Left renal pelvis (tissue), 4 donors: ENCODE data around the gene SFSWAP. TPM values are rescaled to one million over a fixed set of nuclear protein-coding genes. Genes with fewer than 3 reads are reported as not detected.
"Not testable (repeated sequence)": the region's sequence is repeated elsewhere in the genome, so short reads cannot be mapped to it uniquely, and the experiment has no call there.

Experiments
- DNase-seq, 4 donors: peaks; one replicate each; pipeline ENCODE4 v3.0.0-alpha.2; 2013; ENCODE audit warnings: low read depth in 4 of 4, low spot score in 3 of 4
- polyA plus RNA-seq, 4 donors: library from polyadenylated mRNA; unstranded; fragments of 120-200 nt; gene quantifications; one replicate each; pipeline ENCODE4 v1.2.1, GENCODE V29; 2013; ENCODE audit not compliant: insufficient read length in 4 of 4

The SFSWAP gene
- polyA plus RNA-seq, 4 donors: 40.3 to 58.4 (median 47.4) TPM

GRCh38 chr12:131801254-131801866, 90.5 kb downstream of the SFSWAP start:
- no peak for DNase-seq

DNA sequence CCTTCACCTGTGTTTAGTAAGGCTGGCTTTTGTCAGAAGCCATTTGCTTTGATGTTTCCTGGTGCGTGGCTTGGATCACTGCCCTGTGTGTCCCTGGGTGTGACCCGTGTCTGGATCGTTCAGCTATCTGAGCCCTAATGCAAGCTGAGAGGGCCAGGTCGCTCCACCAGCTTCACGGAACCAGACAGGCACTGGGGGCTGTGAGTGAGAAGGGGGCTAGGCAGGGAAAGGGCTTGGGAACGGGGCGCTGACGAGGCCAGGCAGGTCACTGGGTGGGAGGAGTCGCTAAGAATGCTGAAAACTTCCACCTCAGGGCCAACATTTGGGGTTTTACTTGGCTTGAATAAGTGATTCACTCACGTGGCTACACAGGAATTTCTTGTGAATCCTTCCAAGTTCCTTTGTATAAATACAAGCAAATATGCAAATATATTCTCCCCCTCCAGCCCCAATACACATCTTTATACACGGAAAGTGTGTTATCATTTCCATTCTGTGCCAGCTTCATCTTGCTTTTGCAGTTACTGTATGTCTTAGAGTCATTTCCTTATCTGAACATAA, 93.2 kb downstream of the SFSWAP start:
- no peak for DNase-seq

GRCh38 chr12:131805421-131805820, 94.5 kb downstream of the SFSWAP start:
- DNase-seq: no peak

- DNase-seq: no peak
Measured at GRCh38 chr12:131806674-131807073, 95.8 kb downstream of the SFSWAP start.

DNA sequence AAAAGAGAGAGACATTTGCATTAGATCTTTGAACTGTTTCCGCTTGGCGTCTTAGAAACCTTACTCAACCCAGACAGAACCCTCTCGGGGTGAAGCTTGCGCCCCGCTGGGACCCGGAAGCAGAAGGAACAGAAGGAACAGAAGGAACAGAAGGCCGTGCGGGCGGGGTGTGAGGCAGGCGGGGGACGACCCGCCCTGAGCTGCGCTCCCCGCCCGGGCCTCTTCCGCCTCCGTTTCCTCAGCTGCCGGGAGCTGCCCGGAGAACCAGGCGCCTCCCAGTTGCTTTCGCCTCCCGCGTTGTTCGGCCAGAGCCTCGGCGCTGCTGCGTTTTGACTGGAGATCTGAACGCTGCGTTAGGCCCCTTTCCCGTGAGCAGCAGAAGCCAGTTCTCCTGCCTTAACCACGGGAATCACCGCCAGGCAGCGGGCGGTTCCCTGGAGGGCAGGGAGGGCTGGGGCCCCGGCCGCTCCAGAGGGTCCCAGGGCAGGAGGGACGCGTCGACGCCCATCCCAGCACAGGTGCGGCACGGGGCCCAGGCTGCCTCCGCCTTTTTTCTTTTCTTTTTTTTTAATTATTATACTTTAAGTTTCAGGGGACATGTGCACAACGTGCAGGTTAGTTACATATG, 98.0 kb downstream of the SFSWAP start:
- no peak for DNase-seq

- DNase-seq: not testable (repeated sequence)
Measured at GRCh38 chr12:131809476-131810254, 98.8 kb downstream of the SFSWAP start.

- no peak for DNase-seq
Measured at GRCh38 chr12:131810726-131811125, 99.8 kb downstream of the SFSWAP start.

DNA sequence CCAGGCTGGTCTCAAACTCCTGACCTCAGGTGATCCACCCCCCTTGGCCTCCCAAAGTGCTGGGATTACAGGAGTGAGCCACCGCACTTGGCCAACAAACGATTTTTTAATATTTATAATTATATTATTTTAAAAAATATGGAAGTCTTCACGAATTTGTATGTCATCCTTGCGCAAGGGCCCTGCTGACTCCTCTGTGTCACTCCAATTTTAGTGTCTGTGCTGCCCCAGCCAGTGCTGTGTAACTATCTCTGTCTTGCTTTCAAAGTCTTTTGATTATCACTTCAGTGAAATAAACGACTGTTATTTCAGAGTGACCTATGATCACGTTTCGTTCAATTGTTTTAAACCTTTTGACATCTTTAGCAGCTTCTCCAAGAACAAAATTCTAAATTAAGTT, 104.2 kb downstream of the SFSWAP start:
- no peak for DNase-seq

- DNase-seq: no peak
Measured at GRCh38 chr12:131816495-131816894, 105.6 kb downstream of the SFSWAP start.

DNA sequence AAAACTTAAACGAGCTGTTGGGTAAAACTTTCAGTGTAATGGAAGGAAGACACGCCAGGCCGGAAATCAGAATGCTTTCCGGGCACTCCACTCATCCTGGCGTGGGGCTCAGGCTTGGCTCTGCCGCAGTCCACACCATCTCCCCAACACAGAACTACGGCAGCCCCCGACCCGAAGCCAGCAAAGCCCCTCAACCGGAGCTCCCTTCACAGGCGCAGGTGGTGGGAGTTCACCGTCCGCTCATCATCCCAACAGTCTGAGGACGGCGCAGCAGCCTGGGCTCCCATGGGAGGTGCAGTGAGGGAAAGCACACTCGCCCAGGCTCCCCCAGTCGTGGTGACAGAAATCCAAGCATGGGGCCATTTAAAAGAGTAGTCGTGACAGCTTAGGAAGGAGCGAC, 106.4 kb downstream of the SFSWAP start:
- no peak for DNase-seq

GRCh38 chr12:131818821-131819585, 108.1 kb downstream of the SFSWAP start:
- no peak for DNase-seq

DNA sequence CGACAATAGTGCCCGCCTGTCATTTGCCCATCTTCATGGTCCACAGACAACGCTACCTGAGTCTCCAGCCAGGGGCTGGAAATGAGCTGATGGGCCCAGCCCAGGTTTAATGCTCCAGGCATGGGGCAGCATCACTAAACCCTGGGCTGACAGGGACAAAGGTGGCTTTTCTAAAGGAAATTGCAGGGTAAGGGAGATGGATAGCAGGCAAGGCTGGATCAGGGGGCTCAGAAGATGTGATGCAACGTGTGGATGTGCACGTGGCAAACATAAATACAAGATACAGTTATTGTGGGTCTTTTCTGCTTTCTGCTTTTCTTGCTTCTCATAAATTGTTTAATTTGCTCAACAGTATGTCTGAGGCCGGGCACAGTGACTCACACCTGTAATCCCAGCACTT, 113.6 kb downstream of the SFSWAP start:
- DNase-seq: no peak

- DNase-seq: no peak
Measured at GRCh38 chr12:131825146-131825892, 114.4 kb downstream of the SFSWAP start.

- DNase-seq: no peak
Measured at GRCh38 chr12:131826097-131826928, 115.4 kb downstream of the SFSWAP start.

DNA sequence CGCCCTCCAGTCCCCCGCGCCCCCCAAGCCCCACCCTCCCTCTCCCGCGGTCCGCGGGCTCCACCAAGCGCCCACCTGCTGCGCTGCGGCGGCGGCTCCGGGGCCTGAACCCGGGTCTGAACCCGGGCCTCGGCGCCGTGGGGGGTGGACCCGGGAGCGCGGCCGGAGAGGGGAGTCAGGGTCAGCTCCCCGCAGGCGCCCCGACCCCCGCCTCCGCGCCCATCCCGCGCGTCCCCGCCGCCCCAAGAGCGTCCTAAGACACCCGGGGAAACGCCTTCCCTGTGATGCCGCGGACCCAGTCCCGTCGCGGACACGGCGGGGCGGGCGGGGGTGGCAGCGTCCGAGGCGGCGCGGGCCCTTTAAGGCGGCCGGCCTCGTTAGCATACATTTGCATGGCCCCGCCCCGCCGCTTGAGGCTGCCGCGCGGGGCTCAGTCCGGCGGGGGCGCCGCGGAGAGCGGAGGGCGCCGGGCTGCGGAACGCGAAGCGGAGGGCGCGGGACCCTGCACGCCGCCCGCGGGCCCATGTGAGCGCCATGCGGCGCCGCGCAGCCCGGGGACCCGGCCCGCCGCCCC, 117.2 kb downstream of the SFSWAP start, which contains the start of gene MMP17:
Gene MMP17 (plus strand): TSS at position 433 of the 574 bp plus-strand sequence. CDS start 102 bp downstream, at position 535.
- no peak for DNase-seq

GRCh38 chr12:131828671-131829355, 117.9 kb downstream of the SFSWAP start:
- DNase-seq: no peak

DNA sequence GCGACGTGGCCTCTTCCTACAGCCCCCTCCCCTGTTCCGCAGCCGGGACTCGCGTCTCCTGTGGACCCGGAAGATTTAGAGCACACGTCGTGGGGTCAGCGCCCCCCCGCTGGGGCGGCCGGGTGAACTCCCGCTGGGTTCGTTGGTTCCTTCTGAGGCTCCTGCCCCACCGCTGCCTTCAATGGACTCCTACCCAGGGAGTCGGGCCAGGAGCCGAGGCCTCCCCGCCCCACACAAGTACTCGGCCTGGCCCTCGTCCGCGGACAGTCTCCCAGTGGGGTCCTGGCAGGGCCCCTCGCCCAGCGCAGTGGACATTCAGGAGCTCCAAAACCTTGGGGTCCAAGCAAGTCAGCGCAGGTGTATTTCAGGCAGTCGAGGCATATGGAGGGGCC, 118.5 kb downstream of the SFSWAP start:
- no peak for DNase-seq

DNA sequence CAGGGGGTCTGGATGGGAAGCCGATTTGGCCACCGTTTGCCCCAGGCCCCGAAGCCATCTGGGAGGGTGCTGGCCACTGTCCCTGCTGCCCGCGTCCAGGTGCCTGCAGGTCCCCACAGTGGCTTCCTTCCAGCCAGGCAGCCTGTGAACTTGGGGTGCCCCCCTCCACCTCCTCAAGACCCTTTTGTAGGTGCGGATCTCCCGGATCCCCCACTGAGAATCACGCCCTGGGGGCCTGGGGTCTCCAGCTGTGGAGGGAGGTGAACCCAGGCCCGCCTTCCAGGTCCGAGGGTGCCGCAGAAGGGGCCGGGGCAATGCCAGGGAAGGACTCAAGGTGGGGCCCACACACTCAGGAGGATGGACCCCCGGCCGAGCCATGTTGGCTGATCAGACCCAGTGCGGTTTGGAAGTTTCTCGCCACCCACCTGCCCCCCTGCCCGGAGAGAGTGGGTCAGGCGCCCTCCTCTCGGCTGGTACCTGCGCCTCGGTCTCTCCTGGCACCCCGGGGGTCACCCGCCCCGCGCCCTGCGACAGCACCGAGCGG, 119.0 kb downstream of the SFSWAP start:
- DNase-seq: no peak
